SKM-1 treated with dmso at 0.1 percent for 144 hours (cell line): Measurements from ENCODE around the gene EPB41L1.

Experiments
- DNase-seq: peaks from one replicate; lab custom pipeline; 2025; ENCODE audit not compliant: unreplicated experiment; lab: John Stamatoyannopoulos, UW

Gene EPB41L1

GRCh38 chr20:36275441-36276189 lies 121.1 kb downstream of the EPB41L1 start:
- DNase-seq, result no peak

GRCh38 chr20:36277546-36277945 lies 123.0 kb downstream of the EPB41L1 start:
- DNase-seq, result no peak

GRCh38 chr20:36279362-36279761 lies 124.8 kb downstream of the EPB41L1 start:
- no peak for DNase-seq

GRCh38 chr20:36279776-36280175 lies 125.2 kb downstream of the EPB41L1 start:
- DNase-seq, result no peak

- DNase-seq, result no peak
Observed at GRCh38 chr20:36281785-36282380, 127.3 kb downstream of the EPB41L1 start.
